ENCODE data around the gene PRKN.

PRKN gene

DNA sequence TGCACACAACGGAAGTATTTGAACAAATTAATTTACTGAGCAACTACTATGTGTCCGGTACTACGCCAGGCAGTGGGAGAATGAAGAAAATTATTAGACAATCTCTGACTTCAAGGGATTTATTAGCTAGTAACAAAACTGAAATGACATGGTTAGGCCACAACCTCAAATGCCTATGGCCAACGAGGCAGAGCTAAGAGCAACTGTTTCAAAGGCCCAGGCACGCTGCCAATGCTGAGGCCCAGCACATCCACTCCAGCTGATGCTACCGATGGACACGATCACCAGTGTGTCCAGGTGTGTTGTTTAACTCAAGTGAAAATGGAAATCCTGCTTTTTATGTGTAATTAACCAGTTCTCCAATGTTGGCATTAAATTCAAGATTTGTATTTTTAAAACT is 420.9 kb downstream of the PRKN start:
- no peak for DNase-seq (ENCODE audit: low spot score)

DNA sequence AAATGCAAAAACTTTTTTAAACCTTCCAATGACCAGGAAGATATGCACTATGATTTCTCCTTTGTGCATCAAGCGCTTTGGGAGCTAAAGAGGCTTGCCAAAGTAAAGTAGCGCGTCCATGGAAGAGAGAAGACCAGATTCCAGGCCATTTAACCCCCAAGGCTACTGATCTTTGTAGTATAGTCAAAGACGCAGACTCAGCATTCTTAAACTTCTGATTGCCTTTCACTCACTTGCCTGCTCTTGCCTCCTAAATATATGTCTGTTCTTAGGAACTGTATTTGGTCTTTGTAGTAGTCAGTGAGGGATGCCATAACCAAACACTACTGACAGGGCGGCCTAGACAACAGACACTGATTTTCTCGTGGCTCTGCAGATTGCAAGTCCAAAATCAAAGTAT is 426.4 kb downstream of the PRKN start:
- DNase-seq (ENCODE audit: low spot score), result no peak

DNA sequence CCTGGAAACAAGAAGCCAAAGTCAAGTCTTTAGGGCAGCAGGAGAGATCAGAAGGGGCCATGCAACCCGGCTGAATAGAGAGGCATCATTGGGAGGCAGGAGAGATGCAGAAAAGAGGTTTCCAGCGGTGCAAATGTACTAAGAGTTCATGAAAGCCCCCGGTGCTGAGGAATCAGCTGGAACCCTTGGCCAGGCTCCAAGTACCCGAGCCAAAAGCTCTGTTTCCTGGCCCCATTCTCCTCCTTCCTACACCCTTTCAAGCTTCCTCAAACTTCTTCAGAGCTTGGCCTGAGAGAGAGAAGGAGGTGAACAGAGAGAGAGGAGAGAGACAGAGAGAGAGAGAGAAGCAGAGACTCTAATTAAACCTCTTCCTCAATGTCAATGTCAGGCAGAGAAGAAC is 433.5 kb downstream of the PRKN start:
- DNase-seq (ENCODE audit: low spot score), result no peak

DNA sequence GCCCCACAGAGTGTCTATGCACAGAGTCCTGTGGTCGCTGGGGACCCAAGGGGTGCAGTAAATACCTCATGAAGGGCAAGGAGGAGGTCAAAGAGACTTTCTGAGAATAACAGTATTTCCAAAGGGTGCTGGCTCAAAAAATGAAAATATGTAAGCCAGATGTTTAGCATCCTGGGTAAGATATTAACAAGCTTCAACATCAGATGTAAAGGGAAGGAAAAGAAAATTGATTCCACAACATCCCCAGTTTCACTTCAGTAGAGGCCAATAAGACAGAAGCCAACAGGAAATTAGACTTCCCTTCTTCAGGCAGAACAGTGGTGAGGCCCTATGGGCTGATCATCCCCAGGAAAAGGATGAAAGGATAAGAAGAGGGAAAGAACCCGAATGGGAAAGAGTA is 434.7 kb downstream of the PRKN start:
- no peak for DNase-seq (ENCODE audit: low spot score)

DNA sequence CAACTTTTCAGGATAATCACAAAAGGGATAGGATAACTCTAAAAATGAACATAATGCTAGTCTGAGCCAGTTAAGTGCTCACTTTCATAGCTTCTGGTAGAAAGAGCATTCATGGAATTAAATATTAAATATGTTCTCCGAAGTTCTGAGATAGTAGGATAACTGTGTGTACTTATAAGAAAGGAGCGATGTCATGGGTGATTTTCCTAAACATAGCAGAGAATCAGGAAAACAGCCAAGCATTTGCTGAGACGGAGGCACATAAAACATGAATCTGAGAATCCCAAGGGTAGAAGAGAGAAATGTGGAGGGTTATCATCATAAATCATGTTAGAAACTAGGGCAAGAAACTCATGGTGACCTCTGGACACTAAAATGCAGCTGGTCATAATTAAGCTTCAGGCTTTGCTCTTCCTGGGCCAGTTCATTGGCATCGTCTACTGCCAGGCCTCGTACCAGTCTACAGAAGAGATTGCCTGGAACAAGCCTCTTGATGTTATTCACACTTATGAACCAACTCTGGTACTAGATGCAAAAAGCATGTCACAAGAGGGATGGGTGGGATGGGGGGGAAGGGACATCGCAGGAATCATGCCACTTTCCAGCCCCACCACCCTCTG is 436.6 kb downstream of the PRKN start:
- DNase-seq (ENCODE audit: low spot score), result no peak

DNA sequence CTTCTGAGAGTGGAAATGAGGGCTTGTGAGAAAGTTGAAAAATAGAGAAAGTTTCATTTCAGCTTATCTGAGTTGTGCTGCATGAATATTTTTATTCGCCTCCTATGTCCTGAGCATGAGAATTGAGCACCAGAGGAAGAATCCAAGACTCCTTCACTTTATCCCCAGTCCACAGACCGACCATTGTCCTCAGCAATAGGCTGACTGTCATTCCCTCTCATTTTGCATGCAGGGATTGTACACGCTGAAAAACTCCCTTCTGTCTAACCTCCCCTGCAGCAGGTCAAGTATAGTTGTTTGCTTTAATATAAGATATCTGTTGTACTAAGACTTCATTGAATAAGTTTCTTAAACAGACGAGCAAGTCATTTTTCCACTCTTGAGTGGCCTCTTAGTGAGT is 437.6 kb downstream of the PRKN start:
- DNase-seq (ENCODE audit: low spot score), result no peak

DNA sequence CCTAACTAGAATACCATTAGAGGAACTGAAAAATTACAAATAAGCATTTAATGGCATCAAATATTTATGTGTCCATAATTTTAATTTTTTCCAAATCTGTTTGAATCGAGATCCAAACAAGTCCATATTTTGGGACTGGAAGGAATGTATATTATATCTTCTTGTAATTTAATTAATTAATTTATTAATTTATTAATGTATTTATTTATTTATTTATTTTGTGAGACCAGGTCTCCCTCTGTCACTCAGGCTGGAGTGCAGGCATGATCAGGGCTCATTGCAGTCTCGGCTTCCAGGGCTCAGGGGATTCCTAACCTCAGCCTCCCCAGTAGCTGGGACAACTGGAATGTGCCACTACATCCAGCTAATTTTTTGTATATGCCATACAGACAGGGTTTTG is 453.6 kb downstream of the PRKN start:
- DNase-seq (ENCODE audit: low spot score), result no peak

DNA sequence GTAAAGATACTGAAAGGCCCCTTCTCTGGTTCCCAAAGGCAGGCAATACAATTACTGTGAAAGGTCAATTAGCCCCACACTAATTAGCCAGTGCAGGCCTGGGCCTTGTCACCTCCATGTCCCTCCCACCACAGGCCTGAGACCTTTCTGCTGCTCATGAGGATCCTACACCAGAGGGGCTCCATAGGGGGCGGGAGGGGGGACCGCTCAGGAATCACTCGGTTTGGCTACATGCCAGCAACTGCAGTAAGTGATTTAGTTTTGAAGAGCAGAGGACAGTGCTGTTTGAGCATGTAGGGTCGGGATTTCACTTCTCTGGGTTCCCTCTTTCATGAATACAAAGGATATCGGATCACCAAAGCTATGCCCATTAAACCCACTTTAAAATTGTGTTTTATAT is 455.6 kb downstream of the PRKN start:
- no peak for DNase-seq (ENCODE audit: low spot score)

DNA sequence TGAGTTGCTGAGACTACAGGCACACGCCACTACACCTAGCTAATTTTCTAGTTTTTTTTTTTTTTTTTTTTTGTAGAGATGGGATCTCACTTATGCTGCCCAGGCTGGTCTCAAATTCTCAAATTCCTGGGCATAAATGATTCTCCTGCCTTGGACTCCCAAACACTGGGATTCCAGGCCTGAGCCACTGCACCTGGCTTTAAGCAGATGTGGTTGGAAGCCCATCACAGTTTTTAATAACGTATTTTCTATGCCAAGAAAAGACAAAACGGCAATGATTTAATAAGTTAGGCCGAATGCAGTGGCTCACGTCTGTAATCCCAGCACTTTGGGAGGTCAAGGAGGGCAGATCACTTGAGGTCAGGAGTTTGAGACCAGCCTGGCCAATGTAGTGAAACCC is 456.6 kb downstream of the PRKN start:
- DNase-seq (ENCODE audit: low spot score), result no peak

DNA sequence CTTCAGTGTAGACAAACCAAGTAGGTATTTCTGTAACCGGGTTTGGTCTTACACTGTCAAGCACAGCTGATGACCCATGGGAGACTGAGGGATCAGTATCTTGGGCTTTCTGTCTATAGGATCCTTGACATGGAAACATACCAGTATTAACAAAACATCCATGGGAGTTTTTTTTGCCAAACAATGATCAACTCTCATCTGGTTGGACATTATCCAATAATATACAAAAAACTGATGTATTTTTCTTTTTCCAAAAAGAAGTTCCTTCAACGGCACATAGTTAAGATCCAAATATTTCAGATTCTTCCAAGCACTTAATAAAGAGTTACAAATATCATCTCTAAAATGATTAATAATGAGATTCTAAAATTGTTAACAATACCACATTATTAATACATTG is 459.9 kb downstream of the PRKN start:
- no peak for DNase-seq (ENCODE audit: low spot score)

DNA sequence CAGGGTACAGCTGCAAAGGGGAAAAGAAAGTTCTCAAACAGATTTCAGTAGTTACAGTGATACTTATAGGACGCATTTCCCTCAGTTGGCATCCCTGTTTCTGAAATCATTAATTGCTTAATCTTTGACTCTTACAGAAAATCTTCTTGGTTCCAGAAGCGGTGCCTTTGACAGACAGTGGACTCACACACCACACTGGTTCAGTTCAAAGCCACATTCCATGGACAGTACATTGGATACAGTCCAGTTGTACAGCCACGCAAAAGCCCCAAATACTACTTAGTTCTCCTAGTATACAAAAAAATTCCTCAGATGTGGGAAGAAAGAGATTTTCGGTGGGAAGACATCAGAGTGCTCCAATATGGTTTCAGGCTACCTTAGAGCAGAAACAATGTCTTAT is 460.4 kb downstream of the PRKN start:
- no peak for DNase-seq (ENCODE audit: low spot score)

DNA sequence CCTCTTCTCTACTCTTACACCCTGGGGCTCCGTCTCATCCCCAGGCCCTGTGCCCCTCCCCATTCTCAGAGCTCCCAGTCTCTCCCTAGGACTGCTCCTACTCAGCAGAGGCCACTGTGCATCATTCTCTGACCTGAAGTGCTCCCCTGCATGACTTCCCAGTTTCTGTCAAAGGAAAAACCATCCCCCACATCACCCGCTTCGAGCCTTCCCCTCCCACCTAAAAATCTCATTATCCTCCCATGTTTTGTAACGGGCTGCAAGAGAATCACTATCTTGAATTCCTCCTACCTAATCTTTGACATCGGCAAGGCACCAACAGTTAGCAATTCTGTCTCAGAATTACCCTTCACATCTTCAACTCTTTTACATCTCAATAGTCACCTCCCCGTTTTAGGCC is 463.0 kb downstream of the PRKN start:
- no peak for DNase-seq (ENCODE audit: low spot score)

DNA sequence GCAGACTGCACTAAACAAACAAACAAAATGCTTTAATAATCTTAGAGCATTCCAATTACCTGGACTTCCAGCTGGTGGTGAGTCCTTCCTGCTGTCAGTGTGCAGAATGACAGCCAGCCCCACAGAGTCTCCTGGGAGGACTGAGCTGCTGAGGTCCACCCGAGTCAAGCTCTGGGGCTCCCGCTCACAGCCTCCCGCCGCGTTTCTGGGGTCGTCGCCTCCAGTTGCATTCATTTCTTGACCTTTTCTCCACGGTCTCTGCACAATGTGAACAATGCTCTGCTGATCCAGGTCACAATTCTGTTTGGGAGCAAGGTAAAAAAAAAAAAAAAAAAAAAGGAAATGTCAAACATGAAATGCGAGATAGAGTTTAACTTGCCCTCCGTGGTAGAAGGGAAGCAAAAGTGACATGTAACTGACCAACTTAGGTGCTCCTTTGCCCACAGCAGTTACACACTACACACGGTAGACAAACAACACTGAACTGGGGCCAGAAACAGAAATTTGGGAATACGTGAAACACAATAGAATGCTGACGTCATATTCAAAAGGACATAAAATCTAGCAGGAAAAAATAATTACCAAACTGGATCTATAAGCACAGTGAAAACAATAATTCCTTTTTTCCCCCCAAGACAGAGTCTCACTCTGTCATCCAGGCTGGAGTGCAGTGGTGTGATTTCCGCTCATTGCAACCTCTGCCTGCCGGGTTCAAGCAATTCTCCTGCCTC is 464.9 kb downstream of the PRKN start:
- DNase-seq (ENCODE audit: low spot score), result no peak

DNA sequence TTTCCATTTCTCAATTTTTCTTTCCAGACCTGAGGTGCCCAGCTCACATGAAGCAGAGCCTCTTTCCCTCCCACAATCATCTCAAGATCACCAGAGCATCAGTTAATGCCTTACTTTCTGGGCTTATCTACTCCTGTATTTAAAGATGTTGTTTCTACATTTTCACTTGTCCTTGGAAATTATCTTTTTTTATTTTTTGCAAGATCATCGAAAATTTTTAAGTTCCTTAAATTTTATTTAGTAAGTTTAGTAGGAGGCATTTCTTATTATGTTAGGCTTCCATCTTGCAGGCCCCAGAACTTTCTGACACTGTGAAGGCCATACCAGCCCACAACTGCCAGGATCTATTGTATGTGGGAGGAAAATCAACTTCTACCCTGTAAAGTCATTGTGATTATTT is 466.0 kb downstream of the PRKN start:
- DNase-seq (ENCODE audit: low spot score), result no peak

DNA sequence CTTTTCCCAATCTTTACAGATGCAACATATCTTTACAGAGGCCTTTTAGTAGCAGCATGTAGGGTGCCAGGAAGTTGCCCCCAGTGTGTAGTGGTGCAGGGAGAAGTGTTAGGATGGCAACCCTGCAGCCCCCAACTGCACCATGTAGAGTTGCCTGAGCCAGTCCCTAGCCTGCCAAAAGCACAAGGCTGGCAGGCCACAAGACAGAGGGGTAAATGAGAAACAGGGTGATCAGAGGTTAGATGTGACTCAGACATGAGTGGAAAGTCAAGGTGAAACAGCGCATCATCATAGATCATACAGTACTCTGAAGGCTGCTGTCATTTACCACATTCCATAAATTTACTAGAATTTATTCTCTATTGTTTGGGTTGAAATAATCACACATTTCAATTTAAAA is 467.5 kb downstream of the PRKN start:
- no peak for DNase-seq (ENCODE audit: low spot score)

DNA sequence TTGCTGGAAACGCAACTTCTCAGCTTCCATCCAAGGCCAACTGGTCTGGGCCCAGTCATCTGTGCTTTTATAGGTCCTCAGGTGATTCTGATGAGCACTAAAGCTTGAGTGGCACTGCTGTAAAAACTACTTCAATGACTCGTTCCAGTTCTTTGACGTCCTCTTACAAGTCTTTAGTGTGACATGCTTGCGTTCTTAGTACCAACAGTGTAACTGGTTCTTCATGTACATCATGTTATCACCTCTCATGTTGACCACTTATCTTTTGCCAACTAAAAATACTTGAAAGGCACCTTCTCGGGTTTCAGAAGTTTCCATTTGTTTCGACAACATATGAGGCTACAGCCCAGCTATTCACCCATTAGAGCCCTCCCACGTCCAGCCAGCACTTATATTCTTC is 468.9 kb downstream of the PRKN start:
- no peak for DNase-seq (ENCODE audit: low spot score)

DNA sequence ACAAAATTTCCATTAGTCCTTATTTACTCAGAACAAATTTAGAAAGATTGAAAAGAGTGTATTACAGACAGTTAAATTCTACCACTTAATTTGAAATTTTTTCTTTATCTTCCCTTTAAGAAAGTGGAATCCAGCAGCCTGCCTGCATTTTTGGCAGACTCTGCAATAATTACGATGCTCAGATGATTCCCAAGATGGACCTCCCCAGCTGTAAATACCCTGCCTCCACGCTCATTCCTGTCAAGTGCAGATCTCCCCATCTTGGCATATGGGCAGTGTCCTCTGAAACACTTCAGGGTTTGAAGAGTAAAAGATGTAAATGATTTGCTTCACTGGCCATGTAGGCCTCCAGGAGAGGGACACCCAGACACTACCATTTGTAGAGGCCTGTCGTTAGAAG is 471.2 kb downstream of the PRKN start:
- no peak for DNase-seq (ENCODE audit: low spot score)

DNA sequence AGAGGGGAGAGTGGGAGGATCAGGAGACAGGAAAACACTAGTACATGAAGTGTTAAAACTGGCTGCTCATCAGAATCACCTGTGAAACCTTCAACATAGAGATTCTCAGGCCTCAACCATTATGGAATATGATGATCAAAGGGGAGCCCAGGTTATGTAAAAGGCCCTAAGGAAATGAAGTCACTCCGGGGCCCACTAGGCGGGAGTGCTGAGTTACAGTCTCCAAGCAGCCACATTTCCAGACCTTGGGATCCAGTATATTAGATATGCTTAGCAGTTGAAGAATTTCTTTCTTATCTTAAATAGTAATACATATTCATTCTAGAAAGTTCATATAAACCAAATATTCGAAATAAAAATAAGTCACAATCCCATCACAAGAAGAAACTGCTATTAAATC is 476.3 kb downstream of the PRKN start:
- no peak for DNase-seq (ENCODE audit: low spot score)

DNA sequence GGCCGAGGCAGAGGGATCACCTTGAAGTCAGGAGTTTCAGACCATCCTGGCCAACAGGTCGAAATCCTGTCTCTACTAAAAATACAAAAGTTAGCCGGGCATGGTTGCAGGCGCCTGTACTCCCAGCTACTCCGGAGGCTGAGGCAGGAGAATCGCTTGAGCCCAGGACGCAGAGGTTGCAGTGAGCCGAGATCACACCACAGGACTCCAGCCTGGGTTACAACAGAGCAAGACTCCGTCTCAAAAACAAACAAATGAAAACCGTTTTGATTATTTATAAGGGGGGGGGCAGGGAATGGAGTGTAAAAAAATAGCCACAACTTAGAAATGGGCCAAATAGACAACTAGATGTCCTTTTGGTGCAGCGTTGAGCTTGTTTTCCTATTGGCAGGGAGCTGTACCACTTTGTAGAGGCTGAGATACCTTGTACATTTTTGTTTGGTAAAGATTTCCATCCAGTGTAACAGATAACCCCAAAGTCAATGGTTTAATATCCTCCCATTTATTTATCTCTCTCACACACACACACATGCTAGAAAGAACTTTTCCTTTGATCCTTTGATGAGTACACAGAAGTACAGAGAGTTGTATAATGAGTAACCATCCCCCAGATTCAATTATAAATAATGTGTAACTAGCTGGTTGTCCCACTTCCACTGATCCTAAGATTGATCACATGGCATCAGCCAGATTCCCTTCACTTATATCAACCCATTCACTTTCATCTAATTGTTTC is 477.5 kb downstream of the PRKN start:
- DNase-seq (ENCODE audit: low spot score), result no peak

DNA sequence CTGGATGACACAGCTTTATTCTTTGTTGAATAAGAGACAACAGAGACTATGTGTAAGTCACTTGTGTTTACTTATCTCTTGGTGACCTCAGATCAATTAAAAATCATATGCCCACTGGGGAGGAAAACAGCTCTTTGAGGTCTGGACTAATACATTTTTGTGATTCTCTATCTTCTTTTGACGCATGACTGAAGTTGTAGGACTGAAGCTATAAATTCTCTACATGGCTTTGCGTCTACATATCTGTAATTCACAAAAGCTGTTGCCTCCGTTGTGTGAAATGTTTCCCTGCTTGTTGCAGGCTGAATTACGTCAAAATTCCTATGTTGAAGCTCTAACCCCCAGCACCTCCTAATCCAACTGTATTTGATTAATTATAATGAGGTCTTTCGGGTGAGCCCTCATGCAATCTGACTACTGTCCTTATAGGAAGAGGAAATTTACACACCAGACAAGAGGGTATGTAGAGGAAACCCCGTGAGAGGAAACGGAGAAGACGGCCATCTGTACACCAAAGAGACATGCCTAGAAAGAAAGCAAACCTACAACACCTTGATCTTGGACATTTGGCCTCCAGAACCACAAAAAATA is 481.6 kb downstream of the PRKN start:
- DNase-seq (ENCODE audit: low spot score), result no peak

DNA sequence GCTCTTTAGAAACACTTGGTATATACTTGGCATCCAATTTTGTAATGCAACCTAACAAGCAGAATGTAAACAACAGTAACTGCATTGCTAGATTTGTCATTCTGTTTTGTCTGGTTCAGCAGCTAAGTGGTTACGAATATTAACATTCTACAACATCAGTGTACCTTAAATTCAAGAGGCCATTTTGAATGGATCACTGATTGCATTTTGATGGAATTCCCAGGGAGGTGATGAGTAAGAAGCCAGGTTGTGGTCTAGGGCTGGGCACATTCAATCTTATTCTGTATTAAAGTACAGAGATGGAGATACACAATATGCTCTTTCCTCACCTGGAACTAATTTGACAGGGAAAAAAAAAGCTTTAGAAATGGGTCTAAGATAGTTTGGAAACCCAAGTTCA is 483.5 kb downstream of the PRKN start:
- DNase-seq (ENCODE audit: low spot score), result no peak

DNA sequence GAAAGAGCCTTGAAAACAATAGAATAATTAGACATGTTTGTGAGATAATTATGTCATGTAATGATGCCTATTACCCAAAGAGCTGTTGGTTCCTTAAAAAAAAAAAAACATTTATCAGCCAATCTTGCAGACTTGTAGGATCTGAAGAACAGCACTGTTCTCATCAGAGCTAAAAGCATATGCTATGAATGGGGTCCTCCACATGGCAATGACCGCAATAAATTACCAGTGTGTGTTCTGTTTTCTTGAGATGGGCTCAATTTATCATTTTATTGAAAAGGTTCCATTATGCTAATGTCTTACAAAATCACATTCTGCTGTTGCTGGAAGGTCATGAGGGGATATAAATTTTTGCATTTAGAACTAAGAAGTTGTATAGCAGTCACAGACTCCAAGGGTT is 484.7 kb downstream of the PRKN start:
- DNase-seq (ENCODE audit: low spot score), result no peak

DNA sequence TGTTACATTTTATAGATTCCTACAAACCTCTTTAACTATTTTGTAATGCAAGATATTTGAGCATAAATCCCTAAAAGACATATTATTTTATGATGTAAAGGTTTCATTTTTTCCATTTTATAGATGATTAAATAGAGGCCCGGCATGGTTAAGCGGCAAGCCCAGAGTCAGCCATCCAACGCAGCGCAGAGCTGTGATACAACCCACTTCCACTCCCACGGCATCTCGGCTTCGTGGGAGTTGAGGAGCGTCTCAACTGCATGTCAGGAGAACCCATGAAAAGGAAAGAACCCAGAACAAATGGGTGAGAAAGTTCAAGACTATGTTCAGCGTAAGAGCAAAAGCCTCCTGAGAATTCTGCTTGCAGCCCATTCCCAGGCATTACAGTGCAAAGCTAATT is 488.2 kb downstream of the PRKN start:
- no peak for DNase-seq (ENCODE audit: low spot score)
